IMR-90 (cell line): Measurements from ENCODE around the gene THEM5. TPM values are rescaled to one million over a fixed set of nuclear protein-coding genes. Genes with fewer than 3 reads are reported as not detected.

Experiments
- ATAC-seq: fragments of 200-7000 bp; cut with Tn5 transposase; 2 replicates; pipeline ENCODE4 v1.9.1; 2020; ENCODE audit warnings: low read depth, mild to moderate bottlenecking, moderate library complexity
- BruUV-seq: library from RNA; stranded (reverse); fragments of 400-500 nt; replicated peaks from 2 replicates; lab custom pipeline; 2021; lab: Mats Ljungman, UMichigan
- CTCF ChIA-PET: fragments of 300-600 bp; formaldehyde crosslinking; extraction: SDS; loops from one replicate; lab custom pipeline; 2021; ENCODE audit warnings: antibody characterized with exemption; lab: Yijun Ruan, JAX
- POLR2A ChIA-PET: fragments of 300-600 bp; sonication (Branson Sonifier 250); formaldehyde crosslinking; loops from one replicate; lab custom pipeline; 2022; ENCODE audit warnings: antibody characterized with exemption; ENCODE audit not compliant: unreplicated experiment; lab: Charles Lee
- DNase-seq: peaks from one replicate; pipeline ENCODE4 v3.0.0; 2013
- H2AFZ ChIP-seq: replicated peaks from 2 replicates; pipeline ENCODE3; 2013; ENCODE audit warnings: low read length, mild to moderate bottlenecking; ENCODE audit not compliant: poor library complexity
- H2AK5ac ChIP-seq: 2 replicates; pipeline ENCODE4 v1.6.1; 2013; ENCODE audit warnings: low read depth, low read length, inconsistent platforms
- H2AK9ac ChIP-seq: replicated peaks from 2 replicates; pipeline ENCODE3; 2013; ENCODE audit warnings: mild to moderate bottlenecking, low read depth, low read length, moderate library complexity; ENCODE audit not compliant: poor library complexity
- H2BK120ac ChIP-seq: 2 replicates; pipeline ENCODE4 v1.6.1; 2013; ENCODE audit warnings: low read depth, low read length, inconsistent platforms
- H2BK15ac ChIP-seq: 3 replicates; pipeline ENCODE4 v1.6.1; 2013; ENCODE audit warnings: low read depth, low read length, inconsistent platforms
- H2BK20ac ChIP-seq: 2 replicates; pipeline ENCODE4 v1.6.1; 2013; ENCODE audit warnings: low read depth, mild to moderate bottlenecking, inconsistent platforms, low read length, moderate library complexity
- H2BK5ac ChIP-seq: 2 replicates; pipeline ENCODE4 v1.6.1; 2013; ENCODE audit warnings: mild to moderate bottlenecking, low read depth, low read length, inconsistent platforms; ENCODE audit not compliant: poor library complexity, severe bottlenecking
- H3K14ac ChIP-seq: replicated peaks from 2 replicates; pipeline ENCODE4 v1.6.1; 2013; ENCODE audit warnings: low read depth, low read length, inconsistent platforms
- H3K18ac ChIP-seq: 2 replicates; pipeline ENCODE4 v1.6.1; 2013; ENCODE audit warnings: low read depth, low read length, control low read depth
- H3K23ac ChIP-seq: 2 replicates; pipeline ENCODE4 v1.6.1; 2013; ENCODE audit warnings: low read depth, low read length, inconsistent platforms
- H3K27ac ChIP-seq: 2 replicates; pipeline ENCODE4 v1.5.1; 2013; ENCODE audit warnings: mild to moderate bottlenecking, control low read depth, low read length; ENCODE audit not compliant: insufficient read depth
- H3K27me3 ChIP-seq: 2 replicates; pipeline ENCODE4 v1.6.1; 2013; ENCODE audit warnings: low read length; ENCODE audit not compliant: control insufficient read depth, insufficient read depth
- H3K36me3 ChIP-seq: 2 replicates; pipeline ENCODE4 v1.6.1; 2013; ENCODE audit warnings: low read length, mixed read lengths; ENCODE audit not compliant: control insufficient read depth, insufficient read depth
- H3K4ac ChIP-seq: 2 replicates; pipeline ENCODE4 v1.6.1; 2013; ENCODE audit warnings: low read depth, low read length, inconsistent platforms
- H3K4me1 ChIP-seq: 2 replicates; pipeline ENCODE4 v1.6.1; 2013; ENCODE audit warnings: low read length, mixed read lengths; ENCODE audit not compliant: control insufficient read depth, insufficient read depth
- H3K4me2 ChIP-seq: 2 replicates; pipeline ENCODE4 v1.6.1; 2013; ENCODE audit warnings: low read depth, mild to moderate bottlenecking, control low read depth, low read length, moderate library complexity
- H3K4me3 ChIP-seq: 2 replicates; pipeline ENCODE4 v1.5.1; 2013; ENCODE audit warnings: low read depth, mild to moderate bottlenecking, control low read depth, low read length, moderate library complexity; ENCODE audit not compliant: insufficient read depth
- H3K56ac ChIP-seq: 2 replicates; pipeline ENCODE4 v1.6.1; 2013; ENCODE audit warnings: low read length, inconsistent platforms; ENCODE audit not compliant: insufficient read depth; ENCODE audit errors: extremely low read depth
- H3K79me1 ChIP-seq, 2 experiments: 2 replicates each; pipeline ENCODE4 v1.6.1; 2013; ENCODE audit warnings: low read length in 2 of 2, inconsistent platforms in 1 of 2, low read depth in 1 of 2
- H3K9ac ChIP-seq: 2 replicates; pipeline ENCODE4 v1.6.1; 2013; ENCODE audit warnings: low read depth, low read length, control low read depth
- H3K9me1 ChIP-seq: 2 replicates; pipeline ENCODE4 v1.6.1; 2013; ENCODE audit warnings: low read length, inconsistent platforms; ENCODE audit not compliant: insufficient read depth
- H3K9me3 ChIP-seq: 2 replicates; pipeline ENCODE4 v1.6.1; 2013; ENCODE audit warnings: low read length; ENCODE audit not compliant: control insufficient read depth, insufficient read depth
- H4K20me1 ChIP-seq: 2 replicates; pipeline ENCODE4 v1.6.1; 2013; ENCODE audit warnings: low read length, inconsistent platforms; ENCODE audit not compliant: insufficient read depth
- H4K5ac ChIP-seq: 2 replicates; pipeline ENCODE4 v1.6.1; 2013; ENCODE audit warnings: mild to moderate bottlenecking, low read depth, low read length, control low read depth
- H4K8ac ChIP-seq, 2 experiments: 2 replicates each; pipeline ENCODE4 v1.6.1; 2013; ENCODE audit warnings: low read depth in 2 of 2, low read length in 2 of 2, control low read depth in 1 of 2, inconsistent platforms in 1 of 2
- H4K91ac ChIP-seq: 2 replicates; pipeline ENCODE4 v1.6.1; 2013; ENCODE audit warnings: low read depth, low read length, inconsistent platforms; ENCODE audit not compliant: insufficient read depth
- BHLHE40 ChIP-seq: fragments of 150-350 bp; IDR thresholded peaks from 2 replicates; pipeline ENCODE4 v1.6.1; 2016; ENCODE audit warnings: mild to moderate bottlenecking, low read depth, low read length
- CEBPB ChIP-seq: IDR thresholded peaks from 2 replicates; pipeline ENCODE4 v1.6.1; 2012; ENCODE audit warnings: low read depth, low read length, improper control_type of control experiment
- CHD1 ChIP-seq: IDR thresholded peaks from 2 replicates; pipeline ENCODE4 v1.6.1; 2012; ENCODE audit warnings: low read depth, low read length, improper control_type of control experiment
- FOS ChIP-seq: fragments of 150-350 bp; IDR thresholded peaks from 2 replicates; pipeline ENCODE4 v1.6.1; 2016; ENCODE audit warnings: low read depth, low read length
- MAFK ChIP-seq: IDR thresholded peaks from 2 replicates; pipeline ENCODE4 v1.6.1; 2012; ENCODE audit warnings: low read depth, low read length, improper control_type of control experiment
- MAZ ChIP-seq: IDR thresholded peaks from 2 replicates; pipeline ENCODE4 v1.6.1; 2012; ENCODE audit warnings: low read depth, mild to moderate bottlenecking, low read length, improper control_type of control experiment, moderate library complexity, borderline replicate concordance
- MXI1 ChIP-seq: IDR thresholded peaks from 2 replicates; pipeline ENCODE4 v1.6.1; 2012; ENCODE audit warnings: low read depth, mild to moderate bottlenecking, low read length, moderate library complexity, borderline replicate concordance
- NFE2L2 ChIP-seq: fragments of 150-350 bp; IDR thresholded peaks from 2 replicates; pipeline ENCODE4 v1.6.1; 2016; ENCODE audit warnings: low read depth, mild to moderate bottlenecking, low read length
- POLR2A ChIP-seq: IDR thresholded peaks from 2 replicates; pipeline ENCODE4 v1.6.1; 2012; ENCODE audit warnings: mild to moderate bottlenecking, low read depth, low read length
- RAD21 ChIP-seq: IDR thresholded peaks from 2 replicates; pipeline ENCODE4 v1.6.1; 2012; ENCODE audit warnings: low read length, improper control_type of control experiment
- RCOR1 ChIP-seq: IDR thresholded peaks from 2 replicates; pipeline ENCODE4 v1.6.1; 2012; ENCODE audit warnings: mild to moderate bottlenecking, low read length, improper control_type of control experiment; ENCODE audit not compliant: insufficient replicate concordance
- RFX5 ChIP-seq: IDR thresholded peaks from 2 replicates; pipeline ENCODE4 v1.8.0; 2012; ENCODE audit warnings: low read depth, mild to moderate bottlenecking, low read length, moderate library complexity
- SMC3 ChIP-seq: fragments of 150-350 bp; IDR thresholded peaks from 2 replicates; pipeline ENCODE4 v1.6.1; 2016; ENCODE audit warnings: low read depth, mild to moderate bottlenecking, antibody characterized with exemption, low read length, moderate library complexity
- WGBS, 2 experiments: methylation state at CpG; one replicate each; pipeline versions ENCODE4 v1.1.5 to v1.1.7; 2013; ENCODE audit warnings: missing lambda C conversion rate in 2 of 2; ENCODE audit not compliant: insufficient read length in 1 of 2; ENCODE audit errors: extremely low coverage in 2 of 2; 5-methylcytosine and 5-hydroxymethylcytosine counted together
- dilution Hi-C: fragments of 300-500 bp; cut with HindIII; formaldehyde crosslinking; loops from one replicate; pipeline ENCODE4 v1.14.3; 2018; ENCODE audit warnings: low sequenced_read_pairs; ENCODE audit not compliant: unreplicated experiment
- in situ Hi-C: fragments of 300-500 bp; cut with MboI; formaldehyde crosslinking; loops from 3 replicates; pipeline ENCODE4 v1.14.3; 2019; ENCODE audit warnings: low sequenced_read_pairs, inconsistent platforms, mixed read lengths
- intact Hi-C: fragments of 100-400 bp; cut with micrococcal nuclease; formaldehyde crosslinking; loops from 2 replicates; pipeline ENCODE4 v1.10.0; 2022
- polyA plus RNA-seq, 3 experiments: library from polyadenylated mRNA; depleted of rRNA; stranded (reverse); fragments of >200 nt; gene quantifications; 2 replicates each; pipeline ENCODE4 v1.2.3, GENCODE V29; 2012; ENCODE audit warnings: low replicate concordance in 1 of 3
- total RNA-seq: library from RNA; depleted of rRNA; stranded (reverse); fragments of >200 nt; gene quantifications from 2 replicates; pipeline ENCODE4 v1.2.3, GENCODE V29; 2012
- TF ChIP-seq, protein P1 (sequence below): fragments of 150-350 bp; IDR thresholded peaks from 2 replicates; pipeline ENCODE4 v1.6.1; 2016; ENCODE audit warnings: low read depth, mild to moderate bottlenecking, low read length, moderate library complexity, borderline replicate concordance
- TF ChIP-seq, protein P2 (sequence below): conservative IDR thresholded peaks from 2 replicates; pipeline ENCODE4 v1.5.1; 2012; ENCODE audit warnings: mild to moderate bottlenecking, low read depth, low read length, improper control_type of control experiment
- TF ChIP-seq, protein P3 (sequence below): fragments of 150-350 bp; IDR thresholded peaks from 2 replicates; pipeline ENCODE4 v1.6.1; 2017; ENCODE audit warnings: mild to moderate bottlenecking, antibody characterized with exemption, low read length, low read depth

The THEM5 gene
- total and polyA plus RNA-seq, 2 of the 4 experiments (the other 2 are of a cell fraction): not detected

DNA sequence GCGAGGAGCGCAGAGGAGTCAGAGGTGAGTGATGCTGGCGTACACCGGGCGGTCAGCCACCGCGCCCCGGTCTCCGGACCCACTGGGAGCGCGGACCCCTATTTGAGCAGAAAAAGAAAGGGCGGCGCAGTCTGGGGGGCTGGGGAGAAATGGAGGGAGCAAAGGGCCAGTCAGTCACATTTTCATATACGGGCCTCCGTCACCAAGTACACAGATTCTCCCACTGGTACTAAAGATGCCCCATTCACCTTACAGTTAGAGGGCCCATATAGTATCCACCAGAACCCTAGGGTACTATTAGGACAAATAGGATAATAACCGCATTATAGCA is 14.5 kb downstream of the THEM5 start:
- no TSS peak for BruUV-seq
- no peak overlapping the region for H3K4ac ChIP-seq
- no peak for TF ChIP-seq CEBPB
- TF ChIP-seq FOS: no peak
- no peak for TF ChIP-seq MAZ
- no peak for TF ChIP-seq RCOR1
- TF ChIP-seq CHD1: no peak
- TF ChIP-seq SMC3: no peak
- no peak for TF ChIP-seq MXI1
- TF ChIP-seq, protein P1, sequence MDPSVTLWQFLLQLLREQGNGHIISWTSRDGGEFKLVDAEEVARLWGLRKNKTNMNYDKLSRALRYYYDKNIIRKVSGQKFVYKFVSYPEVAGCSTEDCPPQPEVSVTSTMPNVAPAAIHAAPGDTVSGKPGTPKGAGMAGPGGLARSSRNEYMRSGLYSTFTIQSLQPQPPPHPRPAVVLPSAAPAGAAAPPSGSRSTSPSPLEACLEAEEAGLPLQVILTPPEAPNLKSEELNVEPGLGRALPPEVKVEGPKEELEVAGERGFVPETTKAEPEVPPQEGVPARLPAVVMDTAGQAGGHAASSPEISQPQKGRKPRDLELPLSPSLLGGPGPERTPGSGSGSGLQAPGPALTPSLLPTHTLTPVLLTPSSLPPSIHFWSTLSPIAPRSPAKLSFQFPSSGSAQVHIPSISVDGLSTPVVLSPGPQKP: no peak
- TF ChIP-seq RFX5: no peak
- no peak for TF ChIP-seq RAD21
- TF ChIP-seq NFE2L2: no peak
- TF ChIP-seq BHLHE40: no peak
- no peak for TF ChIP-seq MAFK
- TF ChIP-seq, protein P2, sequence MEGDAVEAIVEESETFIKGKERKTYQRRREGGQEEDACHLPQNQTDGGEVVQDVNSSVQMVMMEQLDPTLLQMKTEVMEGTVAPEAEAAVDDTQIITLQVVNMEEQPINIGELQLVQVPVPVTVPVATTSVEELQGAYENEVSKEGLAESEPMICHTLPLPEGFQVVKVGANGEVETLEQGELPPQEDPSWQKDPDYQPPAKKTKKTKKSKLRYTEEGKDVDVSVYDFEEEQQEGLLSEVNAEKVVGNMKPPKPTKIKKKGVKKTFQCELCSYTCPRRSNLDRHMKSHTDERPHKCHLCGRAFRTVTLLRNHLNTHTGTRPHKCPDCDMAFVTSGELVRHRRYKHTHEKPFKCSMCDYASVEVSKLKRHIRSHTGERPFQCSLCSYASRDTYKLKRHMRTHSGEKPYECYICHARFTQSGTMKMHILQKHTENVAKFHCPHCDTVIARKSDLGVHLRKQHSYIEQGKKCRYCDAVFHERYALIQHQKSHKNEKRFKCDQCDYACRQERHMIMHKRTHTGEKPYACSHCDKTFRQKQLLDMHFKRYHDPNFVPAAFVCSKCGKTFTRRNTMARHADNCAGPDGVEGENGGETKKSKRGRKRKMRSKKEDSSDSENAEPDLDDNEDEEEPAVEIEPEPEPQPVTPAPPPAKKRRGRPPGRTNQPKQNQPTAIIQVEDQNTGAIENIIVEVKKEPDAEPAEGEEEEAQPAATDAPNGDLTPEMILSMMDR: no peak
- TF ChIP-seq, protein P3, sequence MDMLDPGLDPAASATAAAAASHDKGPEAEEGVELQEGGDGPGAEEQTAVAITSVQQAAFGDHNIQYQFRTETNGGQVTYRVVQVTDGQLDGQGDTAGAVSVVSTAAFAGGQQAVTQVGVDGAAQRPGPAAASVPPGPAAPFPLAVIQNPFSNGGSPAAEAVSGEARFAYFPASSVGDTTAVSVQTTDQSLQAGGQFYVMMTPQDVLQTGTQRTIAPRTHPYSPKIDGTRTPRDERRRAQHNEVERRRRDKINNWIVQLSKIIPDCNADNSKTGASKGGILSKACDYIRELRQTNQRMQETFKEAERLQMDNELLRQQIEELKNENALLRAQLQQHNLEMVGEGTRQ: no peak
- no peak for TF ChIP-seq POLR2A
- H4K20me1 ChIP-seq: no peaks in the 10 kb centered on the region
- CTCF ChIA-PET: no interaction called here
- H2BK15ac ChIP-seq: no peak overlapping the region
- no peak overlapping the region for H3K27ac ChIP-seq
- no peak overlapping the region for H2AK5ac ChIP-seq
- DNase-seq: no peak
- H3K23ac ChIP-seq: no peak overlapping the region
- no peaks in the 10 kb centered on the region for H3K36me3 ChIP-seq
- no peak overlapping the region for H3K56ac ChIP-seq
- no peak overlapping the region for H3K14ac ChIP-seq
- no peak for ATAC-seq
- dilution Hi-C loops (no loop called here), intact Hi-C loops (loop anchor here (5.0 to 10.0 kb wide), 2 partner anchors 77 to 294 kb away; partner anchors contain the start of genes MRPL9 and TUFT1), in situ Hi-C loops (no loop called here)
- H3K18ac ChIP-seq: no peak overlapping the region
- no peaks in the 10 kb centered on the region for H3K9me3 ChIP-seq
- no peak overlapping the region for H2BK20ac ChIP-seq
- H2AFZ ChIP-seq: peak overlapping the region; percentile 86
- H4K91ac ChIP-seq: no peak overlapping the region
- no peaks in the 10 kb centered on the region; the same call in 1 of the 2 replicates for H3K4me1 ChIP-seq
- no peaks in the 10 kb centered on the region for H3K79me1 ChIP-seq
- POLR2A ChIA-PET: no interaction called here
- H3K4me3 ChIP-seq: no peak overlapping the region
- peaks cover 56% of the 10 kb centered on the region for H3K27me3 ChIP-seq
- no peaks in the 10 kb centered on the region for H3K9me1 ChIP-seq
- H2BK5ac ChIP-seq: no peak overlapping the region
- no peak overlapping the region; the same call in 1 of the 2 replicates for H3K4me2 ChIP-seq
- H4K5ac ChIP-seq: no peak overlapping the region
- WGBS, 2 experiments: 45% methylated on average over 2 of the region's 16 CpGs; no CpG with 5 or more reads in 1 of the 2 experiments
- H4K8ac ChIP-seq: no peak overlapping the region
- no peak overlapping the region for H3K9ac ChIP-seq
- H2AK9ac ChIP-seq: no peak overlapping the region
- no peak overlapping the region for H2BK120ac ChIP-seq
